HG03521 (cell line): ENCODE data around the gene RBFOX1.

Source experiments
- ATAC-seq: cut with Tn5 transposase; IDR thresholded peaks from one replicate; pipeline ENCODE4 v1.9.1; 2021; ENCODE audit warnings: mild to moderate bottlenecking, moderate library complexity; ENCODE audit not compliant: unreplicated experiment

Gene RBFOX1

DNA sequence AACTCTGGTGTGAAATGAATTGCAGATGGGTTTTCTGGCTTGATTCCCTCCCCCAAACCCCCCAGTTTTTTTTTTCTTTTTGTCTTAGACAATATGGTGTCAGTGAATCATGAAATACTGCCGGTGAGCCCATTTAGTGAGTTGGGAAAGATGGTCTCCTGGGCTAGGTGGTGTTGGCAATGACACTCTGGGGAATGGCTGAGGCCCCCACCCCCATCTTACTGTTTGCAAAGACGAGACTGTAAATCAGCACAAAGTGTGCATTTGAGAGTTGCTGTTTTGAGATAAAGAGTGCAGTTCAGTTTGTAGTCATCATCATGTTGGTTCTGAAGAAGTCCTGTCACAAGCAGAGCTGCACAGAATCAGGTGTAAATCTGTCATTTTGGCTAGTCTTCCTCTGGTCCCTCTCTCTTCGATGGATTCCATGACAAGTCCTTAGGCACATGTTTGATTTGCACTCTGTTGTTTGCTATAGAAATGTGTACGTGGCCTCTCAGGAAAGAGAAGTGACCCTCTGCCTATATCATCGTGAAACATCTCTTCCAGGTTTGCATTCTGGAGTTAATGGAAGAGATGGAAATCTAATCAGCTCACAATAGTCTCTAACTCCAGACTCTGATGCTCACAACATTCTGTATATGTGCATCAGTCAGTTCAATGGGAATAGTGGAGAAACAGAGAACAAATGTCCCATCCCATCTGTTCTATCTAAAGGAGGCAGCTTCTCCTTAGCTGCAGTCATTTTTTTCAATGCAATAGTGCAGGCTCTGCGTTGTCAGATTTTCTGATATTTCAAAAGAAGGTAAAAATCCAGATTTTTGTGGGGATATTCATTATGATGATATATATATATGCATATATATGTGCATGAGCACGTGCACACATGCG is 34.6 kb downstream of the RBFOX1 start:
- no peak for ATAC-seq

DNA sequence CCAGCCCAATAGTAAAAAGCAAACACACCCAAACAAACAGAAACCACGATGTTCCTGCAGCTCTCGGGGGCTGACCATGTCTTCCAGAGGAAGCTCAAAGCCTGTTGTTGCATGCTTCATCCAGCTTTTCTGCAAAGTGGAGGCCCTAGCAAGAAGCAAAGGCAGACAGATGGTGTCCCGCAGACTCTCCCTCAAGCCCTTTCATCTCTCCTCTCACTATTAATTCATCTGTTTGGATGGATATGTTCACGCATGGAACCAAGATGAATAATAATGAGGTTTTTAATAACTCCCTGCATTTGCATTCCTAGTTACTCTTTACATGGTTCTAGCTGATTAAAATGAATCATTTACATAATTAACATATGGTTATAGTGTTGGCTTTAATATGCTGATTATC is 36.6 kb downstream of the RBFOX1 start:
- ATAC-seq = no peak

DNA sequence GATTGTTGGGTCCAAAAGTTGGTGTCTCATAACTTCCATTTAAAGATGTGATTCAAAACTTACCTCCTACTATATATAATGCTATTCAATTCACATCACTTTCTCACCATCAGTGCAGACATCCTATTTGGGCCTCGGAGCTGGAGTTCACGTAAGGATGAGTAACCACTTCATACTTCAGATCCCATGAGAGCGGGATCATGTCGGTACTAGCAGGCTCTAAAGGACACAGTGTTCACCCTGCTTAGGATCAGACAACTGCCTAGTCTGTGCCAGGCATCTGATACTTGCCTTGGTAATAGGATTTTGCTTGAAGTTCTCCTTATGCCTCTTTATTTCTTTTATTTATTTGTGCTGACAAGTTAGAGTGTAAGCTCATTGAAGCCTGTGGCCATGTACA is 39.5 kb downstream of the RBFOX1 start:
- ATAC-seq = no peak

DNA sequence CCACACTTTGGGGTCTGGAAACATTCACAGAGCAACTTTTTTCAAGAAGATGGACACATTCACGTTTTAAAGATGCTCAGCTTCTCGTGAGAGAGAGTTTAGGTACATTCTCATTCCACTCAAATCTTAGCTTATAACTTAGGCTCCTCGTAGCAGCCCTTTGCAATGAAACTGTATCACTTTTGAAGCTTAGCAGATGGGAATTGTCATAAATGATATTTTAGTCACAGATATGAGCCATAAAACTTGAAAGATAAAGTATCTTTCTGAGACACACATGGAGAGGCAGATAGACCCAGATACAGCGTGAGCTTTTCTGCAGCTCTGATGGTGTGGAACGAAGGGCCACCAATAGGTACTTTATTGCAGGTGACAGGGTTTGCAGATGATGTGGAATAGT is 41.1 kb downstream of the RBFOX1 start:
- no peak for ATAC-seq

DNA sequence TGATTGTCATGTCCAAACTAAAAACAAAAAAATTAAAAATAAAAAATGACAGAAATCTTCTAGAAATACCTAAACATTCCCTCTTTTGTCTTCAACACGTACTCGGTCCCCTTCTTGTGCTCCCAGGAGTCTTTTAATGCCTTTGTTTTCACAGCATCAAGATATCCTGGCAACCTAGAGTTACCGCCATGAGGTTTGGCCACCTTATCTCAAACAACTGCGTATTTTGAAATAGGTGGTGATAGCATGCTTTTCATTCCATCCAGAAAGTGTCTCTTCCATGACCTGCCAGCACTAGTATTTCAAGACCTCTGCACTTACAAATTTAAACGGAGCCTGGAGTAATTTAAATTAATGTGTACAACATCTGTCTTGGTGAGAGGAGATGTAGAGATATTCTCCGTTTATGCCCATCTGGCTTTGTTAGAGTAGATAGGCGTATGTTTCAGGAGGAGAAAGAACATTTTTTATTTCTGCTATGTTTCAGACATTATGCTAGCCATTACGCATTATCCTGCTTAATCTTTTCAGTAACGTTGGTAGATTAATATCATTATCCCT is 42.0 kb downstream of the RBFOX1 start:
- no peak for ATAC-seq

DNA sequence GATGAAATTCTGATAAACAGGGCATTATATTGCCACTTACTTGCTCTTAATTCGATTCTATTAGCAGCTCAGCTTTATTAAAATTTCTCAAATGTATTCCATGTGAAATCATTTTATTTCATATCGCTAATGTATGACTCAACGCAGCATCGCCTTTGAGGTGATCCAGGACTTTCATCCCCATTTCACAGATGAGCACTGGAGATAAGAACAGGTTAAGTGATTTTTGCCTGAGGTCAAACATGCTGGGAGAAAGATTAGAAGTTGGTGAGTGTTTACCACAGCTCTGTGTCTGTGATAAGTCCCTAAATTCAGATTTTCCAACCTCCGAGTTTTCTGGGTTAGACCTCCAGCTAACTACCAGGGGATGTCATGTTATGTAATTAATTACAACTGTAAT is 43.6 kb downstream of the RBFOX1 start:
- no peak for ATAC-seq

DNA sequence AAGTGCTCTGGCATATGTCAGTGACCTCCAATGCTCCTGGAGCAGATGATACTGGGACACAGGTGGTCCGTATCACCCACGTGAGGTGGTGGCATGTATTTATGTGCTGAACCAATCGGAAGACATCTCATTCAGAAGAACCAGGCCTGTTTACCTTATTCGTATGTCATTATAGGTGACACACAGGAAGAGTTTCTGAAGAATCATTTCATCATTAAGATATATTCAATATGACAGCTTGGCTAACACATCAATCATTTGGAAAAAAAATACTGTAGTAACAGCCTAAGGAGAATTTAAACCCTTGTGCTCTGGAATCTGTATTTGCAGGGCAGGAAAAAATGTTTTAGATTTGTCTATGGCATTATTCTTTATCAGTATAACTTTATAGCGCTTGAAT is 44.6 kb downstream of the RBFOX1 start:
- no peak for ATAC-seq

DNA sequence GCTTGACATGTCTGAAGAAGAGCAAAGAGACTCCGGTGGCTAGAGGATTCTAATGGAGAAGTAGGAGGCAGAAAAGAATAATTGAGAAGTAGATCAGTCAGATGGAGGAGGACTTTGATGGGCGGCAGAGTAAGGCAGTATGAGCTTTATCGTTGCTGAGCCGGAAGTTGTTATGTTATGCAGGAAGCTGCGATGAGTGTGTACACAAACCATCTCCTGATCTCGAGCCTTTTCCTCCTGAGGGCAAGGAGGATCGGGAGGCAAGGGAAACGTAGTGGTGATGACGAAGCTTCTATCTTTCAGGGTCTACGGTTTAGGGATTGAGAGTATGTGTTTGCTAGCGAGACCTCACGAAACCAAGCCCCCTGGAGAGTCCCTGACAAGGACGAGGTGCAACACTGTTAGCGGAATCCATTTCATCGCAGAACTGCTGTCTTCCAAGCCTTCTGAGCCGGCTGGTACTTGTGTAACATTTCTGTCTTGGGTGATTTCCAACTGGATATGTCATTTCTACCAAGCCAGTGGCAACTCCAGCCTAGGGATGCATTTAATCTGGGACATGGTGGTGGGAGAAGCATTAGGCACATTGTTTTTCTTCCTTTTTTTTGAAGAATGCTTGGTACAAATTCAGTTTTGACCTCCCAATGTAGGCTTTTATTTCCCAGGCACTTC is 45.5 kb downstream of the RBFOX1 start:
- ATAC-seq = no peak

DNA sequence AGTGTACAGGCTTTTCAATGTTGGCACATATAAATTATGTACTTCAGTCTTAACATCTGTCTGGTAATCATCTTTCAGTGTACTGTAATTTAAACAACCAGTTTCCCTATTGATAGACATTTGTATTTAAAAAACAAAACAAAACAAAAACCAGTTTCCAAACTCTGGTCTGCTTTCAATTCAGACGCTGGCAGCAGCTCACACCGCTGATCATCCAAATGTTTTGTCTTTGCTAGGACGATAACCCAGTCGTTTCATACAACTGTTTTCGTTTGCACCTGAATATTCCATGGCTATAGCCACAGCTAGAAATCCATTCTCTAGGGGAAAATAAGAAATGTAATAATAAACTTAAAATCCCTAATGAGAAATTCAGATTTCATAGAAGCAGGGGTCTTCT is 47.8 kb downstream of the RBFOX1 start:
- no peak for ATAC-seq

DNA sequence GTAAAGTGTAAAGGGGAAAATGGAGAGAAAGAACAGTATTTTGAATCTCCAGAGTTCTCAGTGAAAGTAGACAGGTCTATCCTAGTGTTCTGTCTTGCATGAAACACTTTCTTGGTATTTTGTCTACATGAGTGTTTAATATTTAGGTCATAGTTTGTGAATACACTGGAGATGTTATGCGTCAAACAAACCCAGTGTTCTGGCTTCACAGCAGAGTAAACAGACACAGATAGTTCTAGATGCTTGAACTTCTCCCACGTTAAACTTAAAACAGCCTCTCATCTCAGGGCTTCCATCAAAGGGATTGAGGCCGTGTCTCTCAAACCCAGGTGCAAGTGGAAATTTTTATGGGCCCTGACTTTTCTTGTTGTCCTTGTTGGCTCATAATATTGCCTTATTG is 48.3 kb downstream of the RBFOX1 start:
- no peak for ATAC-seq

DNA sequence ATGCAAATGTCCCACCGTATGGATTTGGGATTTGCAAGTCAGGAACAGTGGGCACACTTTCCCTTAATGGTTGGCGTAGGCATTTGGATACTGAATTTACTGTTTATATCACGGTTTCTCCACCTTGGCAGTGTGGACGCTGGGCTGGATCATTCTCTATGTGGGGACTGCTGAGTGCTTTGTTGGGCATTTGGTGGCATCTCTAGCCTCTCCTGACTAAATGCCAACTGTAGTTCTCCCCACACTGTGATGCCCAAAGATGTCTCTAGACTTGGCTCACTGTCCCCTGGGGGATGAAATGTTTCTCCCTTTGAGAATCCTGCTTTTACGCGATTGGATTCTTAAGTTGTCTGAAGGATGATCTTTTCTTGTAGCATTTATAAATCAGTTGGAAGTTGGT is 49.0 kb downstream of the RBFOX1 start:
- no peak for ATAC-seq

DNA sequence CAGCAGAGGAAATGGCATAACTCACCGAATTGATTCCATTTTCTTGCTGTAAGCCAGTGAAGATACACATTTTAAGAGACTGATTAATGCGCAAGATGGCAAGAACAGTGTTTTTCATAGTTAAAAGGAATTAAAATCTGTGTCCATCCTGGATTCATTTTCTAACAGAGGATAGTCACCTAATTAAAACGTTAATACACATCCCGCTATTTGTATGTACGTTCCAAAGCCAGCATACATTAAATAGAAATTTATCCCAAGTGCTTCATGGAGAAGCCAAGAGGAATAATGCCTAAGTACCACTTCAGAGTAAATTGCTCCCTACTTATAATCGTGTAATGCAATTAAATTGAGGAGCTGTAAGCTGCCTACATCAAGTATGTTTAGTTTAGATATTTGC is 49.9 kb downstream of the RBFOX1 start:
- no peak for ATAC-seq

DNA sequence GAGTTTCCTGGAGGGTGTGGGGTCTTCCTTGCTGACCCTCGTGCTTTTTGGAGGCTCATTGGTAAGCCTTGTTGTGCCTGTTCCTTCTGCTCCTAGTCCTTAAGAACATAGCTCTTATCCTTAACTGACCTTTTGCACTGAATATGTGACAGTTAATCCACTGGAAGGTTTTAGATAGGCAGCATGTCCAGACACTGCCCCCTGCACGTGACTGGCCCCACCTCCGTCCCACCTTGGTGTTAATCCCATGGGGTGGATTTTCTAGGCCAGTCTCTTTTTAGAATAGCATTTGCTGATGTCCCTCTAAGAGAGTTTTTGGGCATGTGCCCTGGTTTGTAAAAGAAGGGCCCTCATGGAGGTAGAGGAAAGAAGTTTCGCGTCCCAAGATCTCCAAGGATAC is 58.3 kb downstream of the RBFOX1 start:
- ATAC-seq = no peak

DNA sequence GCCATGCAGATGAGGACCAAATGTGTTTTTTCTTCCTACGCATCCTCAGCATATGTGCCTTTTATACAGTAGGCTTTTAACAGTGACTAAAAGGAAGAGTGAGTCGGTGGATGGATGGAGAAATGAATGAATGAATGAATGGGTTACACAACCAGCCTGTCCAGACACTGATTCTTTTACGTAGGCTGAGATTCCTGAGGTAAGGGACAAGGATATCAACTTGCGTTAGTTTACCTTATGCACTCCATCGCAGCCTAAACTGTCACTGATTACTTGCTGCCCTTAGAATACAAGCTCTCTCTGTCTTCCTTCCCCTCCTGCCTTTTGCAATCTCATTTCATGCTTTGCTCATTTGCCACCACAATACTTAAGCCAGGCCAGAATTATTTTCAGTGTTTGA is 59.0 kb downstream of the RBFOX1 start:
- no peak for ATAC-seq

DNA sequence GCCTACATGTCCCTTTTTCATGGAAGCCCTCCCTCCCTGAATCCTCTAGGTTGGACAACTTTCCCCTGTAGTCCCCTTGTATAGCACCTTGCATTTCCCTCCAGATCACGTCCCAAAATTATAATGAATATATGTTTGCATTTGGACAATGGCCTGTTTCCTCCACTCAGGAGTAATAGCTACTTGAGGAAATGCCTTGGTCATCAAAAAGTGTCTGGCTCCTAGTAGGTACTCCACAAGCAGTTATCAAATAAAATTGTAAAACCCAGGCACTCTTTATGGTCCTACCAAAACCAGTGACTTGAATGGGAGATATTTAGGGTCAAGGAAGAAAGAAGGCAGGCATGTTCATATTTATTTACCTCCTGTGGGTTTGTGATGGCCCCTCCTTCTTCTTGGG is 59.6 kb downstream of the RBFOX1 start:
- ATAC-seq = no peak

DNA sequence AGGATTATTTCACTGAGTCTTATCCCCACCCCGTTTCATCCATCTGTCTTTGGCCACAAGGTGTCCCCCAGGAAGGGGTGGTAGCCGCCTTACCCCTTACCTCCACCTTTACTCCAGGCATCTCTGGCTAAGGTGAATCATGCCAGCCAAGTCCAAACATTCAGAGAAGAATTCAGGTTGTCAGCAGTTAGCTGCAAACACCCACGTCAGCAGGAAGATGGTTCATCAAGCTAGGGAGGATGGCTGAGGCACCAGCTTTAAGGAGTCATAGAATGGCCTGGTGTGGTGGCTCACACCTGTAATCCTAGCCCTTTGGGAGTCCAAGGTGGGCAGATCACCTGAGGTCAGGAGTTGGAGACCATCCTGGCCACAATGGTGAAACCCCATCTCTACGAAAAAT is 61.0 kb downstream of the RBFOX1 start:
- no peak for ATAC-seq

DNA sequence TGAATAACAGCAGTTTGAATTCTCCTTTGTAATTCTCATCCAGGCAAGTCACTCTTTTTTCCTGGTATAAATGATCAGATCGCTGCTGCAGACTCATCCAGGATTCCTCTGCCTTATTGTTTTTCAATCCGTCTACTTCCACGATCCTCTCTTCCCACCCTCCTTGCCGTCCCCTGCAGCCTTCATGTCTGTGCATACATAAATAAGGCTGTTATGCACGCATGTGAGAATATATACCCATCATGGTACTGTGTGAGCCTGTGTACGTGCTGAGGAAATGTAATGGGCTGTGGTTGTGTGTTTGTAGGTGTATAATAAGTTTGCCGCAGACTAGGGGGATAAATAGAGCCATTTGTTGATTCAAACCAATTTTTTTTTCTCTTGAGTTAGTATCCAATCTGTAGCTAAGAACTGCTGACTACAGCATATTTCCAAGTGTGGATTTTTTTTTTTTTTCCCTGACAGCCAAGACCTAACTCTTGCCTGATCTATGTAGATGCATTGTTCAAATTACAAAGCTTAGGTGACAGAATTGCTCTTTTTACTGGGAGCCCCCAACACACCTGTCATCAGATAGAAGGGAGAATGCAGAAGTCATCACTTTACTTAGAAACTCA is 62.2 kb downstream of the RBFOX1 start:
- no peak for ATAC-seq

DNA sequence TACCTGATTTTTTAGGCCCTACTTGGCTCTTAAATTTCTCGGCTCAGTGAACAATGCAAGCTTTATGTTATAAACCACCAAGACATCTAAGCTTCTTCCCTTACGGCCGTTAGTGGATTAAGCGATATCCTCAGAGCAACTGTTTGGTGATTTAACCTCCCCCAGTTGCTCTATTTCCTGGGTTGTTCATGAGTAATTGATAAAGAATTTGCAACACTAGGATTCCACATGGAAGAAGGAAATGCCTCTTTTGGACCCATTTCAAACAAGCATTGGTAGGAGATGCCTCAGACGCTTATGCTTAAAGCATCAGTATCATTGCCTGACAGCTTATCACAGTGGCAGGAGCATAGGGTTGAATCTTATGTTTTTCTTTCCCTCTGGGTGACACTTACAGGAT is 65.3 kb downstream of the RBFOX1 start:
- no peak for ATAC-seq

DNA sequence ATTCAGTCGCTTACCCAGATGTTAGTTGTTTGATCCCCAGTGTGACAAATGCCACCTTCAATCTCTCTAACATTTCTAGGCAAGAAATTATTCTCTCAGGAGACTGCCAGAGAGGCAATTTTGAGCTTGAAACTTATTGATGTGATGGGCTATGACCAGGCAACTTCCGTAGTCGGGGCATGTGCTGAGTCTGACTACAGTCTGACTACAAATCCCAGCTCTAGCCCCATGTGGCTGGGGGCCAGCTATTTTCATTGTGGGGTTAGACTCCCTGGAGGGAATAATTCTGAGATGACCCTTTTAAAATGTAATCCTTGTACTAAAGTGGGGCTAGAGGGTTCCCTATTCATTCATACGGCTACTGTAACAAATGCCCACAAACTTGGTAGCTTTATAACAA is 65.9 kb downstream of the RBFOX1 start:
- no peak for ATAC-seq

DNA sequence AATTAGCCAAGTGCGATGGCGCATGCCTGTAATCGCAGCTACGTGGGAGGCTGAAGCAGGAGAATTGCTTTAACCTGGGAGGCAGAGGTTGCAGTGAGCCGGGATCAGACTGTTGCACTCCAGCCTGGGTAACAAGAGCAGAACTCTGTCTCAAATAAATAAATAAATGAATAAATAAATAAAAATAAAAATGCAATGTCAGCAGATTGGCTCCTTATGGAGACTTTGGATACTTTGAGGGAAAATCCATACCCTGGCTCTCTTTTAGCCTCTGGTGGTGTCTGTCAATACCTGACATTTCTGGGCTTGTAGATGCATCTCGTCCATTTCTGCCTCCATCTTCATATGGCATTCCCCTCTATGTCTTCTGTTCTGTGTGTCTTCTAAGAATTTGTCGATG is 66.7 kb downstream of the RBFOX1 start:
- no peak for ATAC-seq

DNA sequence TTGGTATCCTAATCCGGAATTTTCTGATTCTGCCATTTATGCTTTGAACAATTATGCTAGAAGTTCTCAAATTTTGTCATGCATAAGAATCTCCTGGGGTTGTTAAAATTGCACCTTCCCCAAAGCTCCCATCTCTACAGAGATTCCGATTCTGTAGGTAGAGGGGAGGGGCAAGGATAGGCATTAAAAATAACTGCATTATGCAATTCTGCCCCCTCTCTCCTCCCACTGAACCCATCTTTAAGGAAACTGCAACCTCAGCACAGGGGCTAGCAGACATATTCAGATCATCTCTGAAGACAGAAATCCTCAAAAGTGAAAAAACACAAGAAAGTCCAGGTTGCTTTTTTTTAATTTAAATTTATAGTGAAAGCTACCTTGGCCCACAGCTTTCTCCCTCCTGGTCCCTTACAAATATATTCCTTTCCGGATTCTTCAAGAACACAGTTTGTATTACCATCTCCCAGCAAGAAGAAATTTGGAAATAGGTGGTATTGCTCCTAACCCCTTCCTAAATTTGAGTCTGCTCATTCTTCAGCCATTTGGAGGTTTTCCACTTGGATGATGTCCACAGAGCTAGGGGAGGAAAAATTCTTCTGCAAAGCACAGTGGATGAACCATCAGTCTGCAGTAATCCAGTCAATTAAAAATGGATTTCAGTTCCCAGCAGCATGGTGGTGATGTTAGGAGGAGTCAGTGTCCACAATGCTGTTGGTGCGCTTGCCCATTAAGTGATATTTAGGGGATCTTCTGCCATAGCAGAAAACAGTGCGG is 67.7 kb downstream of the RBFOX1 start:
- ATAC-seq = no peak
